Parathyroid adenoma (tissue), 2 donors: Measurements from ENCODE around the gene GLCE.

Experiments used
- H2AFZ ChIP-seq: fragments of 300-600 bp; sonication (generic); one replicate; pipeline ENCODE4 v1.7.0; 2017; ENCODE audit warnings: antibody characterized with exemption, mild to moderate bottlenecking
- H3K27ac ChIP-seq: fragments of 300-600 bp; sonication (generic); one replicate; pipeline ENCODE4 v1.7.0; 2017
- H3K27me3 ChIP-seq: fragments of 300-600 bp; sonication (generic); one replicate; pipeline ENCODE4 v1.7.0; 2017; ENCODE audit warnings: low read length; ENCODE audit not compliant: control insufficient read depth, insufficient read depth
- H3K36me3 ChIP-seq: fragments of 300-600 bp; sonication (generic); one replicate; pipeline ENCODE4 v1.7.0; 2017; ENCODE audit warnings: low read length; ENCODE audit not compliant: control insufficient read depth, insufficient read depth
- H3K4me1 ChIP-seq: fragments of 300-600 bp; sonication (generic); one replicate; pipeline ENCODE4 v1.7.0; 2017; ENCODE audit warnings: control low read depth
- H3K4me2 ChIP-seq: fragments of 300-600 bp; sonication (generic); one replicate; pipeline ENCODE4 v1.7.0; 2017; ENCODE audit warnings: low read length
- H3K4me3 ChIP-seq: fragments of 300-600 bp; sonication (generic); one replicate; pipeline ENCODE4 v1.7.0; 2017; ENCODE audit warnings: low read depth, low read length
- H3K79me2 ChIP-seq: fragments of 300-600 bp; sonication (generic); one replicate; pipeline ENCODE4 v1.7.0; 2017; ENCODE audit warnings: control low read depth
- H3K9ac ChIP-seq: fragments of 300-600 bp; sonication (generic); one replicate; pipeline ENCODE4 v1.7.0; 2017; ENCODE audit warnings: mild to moderate bottlenecking
- H3K9me3 ChIP-seq: fragments of 300-600 bp; sonication (generic); one replicate; pipeline ENCODE4 v1.7.0; 2017; ENCODE audit warnings: low read length; ENCODE audit not compliant: control insufficient read depth
- TF ChIP-seq, protein P1 (sequence below): fragments of 300-600 bp; sonication (generic); IDR thresholded peaks from one replicate; pipeline ENCODE4 v1.7.0; 2017; ENCODE audit warnings: antibody characterized with exemption, mild to moderate bottlenecking
- donor health status: primary hyperparathyroidism.

Gene GLCE

DNA sequence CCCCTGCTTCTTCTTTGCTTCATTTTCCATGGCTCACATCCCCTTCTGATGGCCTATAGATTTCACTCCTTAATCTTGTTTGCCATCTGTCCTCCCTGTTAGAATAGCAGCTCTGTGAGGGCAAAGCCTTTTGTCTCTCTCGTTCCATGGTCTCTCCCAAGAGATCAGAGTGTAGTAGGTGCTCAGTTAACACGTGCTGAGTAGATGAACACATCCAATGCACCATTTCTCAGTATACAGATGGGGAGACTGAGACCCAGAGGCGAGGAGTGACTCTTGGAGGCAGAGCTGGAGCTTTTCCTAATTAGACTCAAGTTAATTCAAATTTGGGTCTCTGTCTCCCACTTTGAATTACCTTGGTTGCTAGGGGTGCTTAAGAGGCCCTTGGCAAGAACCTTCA lies 142.5 kb downstream of the GLCE start:
- H3K4me2 ChIP-seq = no peak overlapping the region
- H3K9me3 ChIP-seq = no peaks in the 10 kb centered on the region
- no peak overlapping the region for H3K4me3 ChIP-seq
- no peaks in the 10 kb centered on the region for H3K36me3 ChIP-seq
- peaks cover 3% of the 10 kb centered on the region for H3K4me1 ChIP-seq
- H3K27me3 ChIP-seq = no peaks in the 10 kb centered on the region
- H2AFZ ChIP-seq = no peak overlapping the region
- no peak overlapping the region for H3K27ac ChIP-seq
- TF ChIP-seq, protein P1, sequence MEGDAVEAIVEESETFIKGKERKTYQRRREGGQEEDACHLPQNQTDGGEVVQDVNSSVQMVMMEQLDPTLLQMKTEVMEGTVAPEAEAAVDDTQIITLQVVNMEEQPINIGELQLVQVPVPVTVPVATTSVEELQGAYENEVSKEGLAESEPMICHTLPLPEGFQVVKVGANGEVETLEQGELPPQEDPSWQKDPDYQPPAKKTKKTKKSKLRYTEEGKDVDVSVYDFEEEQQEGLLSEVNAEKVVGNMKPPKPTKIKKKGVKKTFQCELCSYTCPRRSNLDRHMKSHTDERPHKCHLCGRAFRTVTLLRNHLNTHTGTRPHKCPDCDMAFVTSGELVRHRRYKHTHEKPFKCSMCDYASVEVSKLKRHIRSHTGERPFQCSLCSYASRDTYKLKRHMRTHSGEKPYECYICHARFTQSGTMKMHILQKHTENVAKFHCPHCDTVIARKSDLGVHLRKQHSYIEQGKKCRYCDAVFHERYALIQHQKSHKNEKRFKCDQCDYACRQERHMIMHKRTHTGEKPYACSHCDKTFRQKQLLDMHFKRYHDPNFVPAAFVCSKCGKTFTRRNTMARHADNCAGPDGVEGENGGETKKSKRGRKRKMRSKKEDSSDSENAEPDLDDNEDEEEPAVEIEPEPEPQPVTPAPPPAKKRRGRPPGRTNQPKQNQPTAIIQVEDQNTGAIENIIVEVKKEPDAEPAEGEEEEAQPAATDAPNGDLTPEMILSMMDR = no peak
- H3K79me2 ChIP-seq = peaks cover 16% of the 10 kb centered on the region
- no peak overlapping the region for H3K9ac ChIP-seq

DNA sequence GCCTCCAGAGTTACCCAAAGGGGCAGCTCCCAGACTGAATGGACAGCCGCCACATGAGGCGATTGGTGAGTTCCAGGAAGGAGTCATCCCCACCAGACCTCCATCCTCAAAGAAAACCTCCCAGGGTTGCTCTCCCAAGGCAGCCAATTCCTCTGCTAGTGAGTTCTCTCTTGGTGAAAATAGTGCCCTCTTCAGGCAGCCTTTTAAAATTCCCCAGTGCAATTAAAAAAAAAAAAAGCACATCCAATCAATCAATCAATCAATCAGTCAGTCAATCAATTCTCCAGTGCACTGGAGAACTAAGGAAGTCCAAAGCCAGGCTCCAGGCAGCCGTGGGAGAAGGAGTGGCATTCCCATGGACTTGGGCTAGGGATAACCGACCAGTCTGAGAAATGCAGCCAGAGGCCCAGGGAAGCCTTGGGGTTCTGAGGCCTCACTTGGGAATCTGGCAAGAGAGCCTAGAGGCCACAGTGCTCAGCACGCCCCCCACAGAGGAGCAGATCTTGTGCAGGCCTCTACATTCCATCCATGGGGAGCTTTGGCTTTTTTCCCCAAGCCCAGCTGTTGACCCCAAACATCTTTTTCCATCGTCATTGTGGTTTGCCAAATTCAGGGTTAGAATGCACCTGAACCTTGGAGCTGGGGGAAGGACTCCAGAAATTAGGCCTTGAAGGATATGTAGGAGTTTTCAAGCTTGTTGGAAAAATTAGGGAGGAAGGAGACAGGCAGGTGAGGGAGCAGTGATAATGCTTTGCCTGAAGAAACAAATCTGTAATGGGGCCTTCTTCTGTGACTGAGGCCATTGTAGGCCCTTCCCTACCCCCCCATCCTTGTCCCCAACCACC lies 143.1 kb downstream of the GLCE start:
- Histone ChIP-seq H3K27me3 (no peaks in the 10 kb centered on the region), H3K27ac (peak overlapping the region; percentile 11), H3K4me2 (no peak overlapping the region), H3K4me1 (peaks cover 2% of the 10 kb centered on the region), H3K79me2 (peaks cover 16% of the 10 kb centered on the region), H3K36me3 (no peaks in the 10 kb centered on the region), H3K4me3 (no peak overlapping the region), H3K9me3 (no peaks in the 10 kb centered on the region), H2AFZ (no peak overlapping the region), H3K9ac (no peak overlapping the region)
- TF ChIP-seq, protein P1 = peak; percentile 13

- Histone ChIP-seq H3K9me3 (no peaks in the 10 kb centered on the region), H2AFZ (no peak overlapping the region), H3K4me3 (no peak overlapping the region), H3K79me2 (peaks cover 16% of the 10 kb centered on the region), H3K4me2 (no peak overlapping the region), H3K27me3 (no peaks in the 10 kb centered on the region), H3K27ac (peak overlapping the region; percentile 11), H3K9ac (no peak overlapping the region), H3K36me3 (no peaks in the 10 kb centered on the region), H3K4me1 (peaks cover 2% of the 10 kb centered on the region)
- TF ChIP-seq, protein P1 = no peak
These were observed 143.7 kb downstream of the GLCE start for GRCh38 chr15:69304182-69304545.

DNA sequence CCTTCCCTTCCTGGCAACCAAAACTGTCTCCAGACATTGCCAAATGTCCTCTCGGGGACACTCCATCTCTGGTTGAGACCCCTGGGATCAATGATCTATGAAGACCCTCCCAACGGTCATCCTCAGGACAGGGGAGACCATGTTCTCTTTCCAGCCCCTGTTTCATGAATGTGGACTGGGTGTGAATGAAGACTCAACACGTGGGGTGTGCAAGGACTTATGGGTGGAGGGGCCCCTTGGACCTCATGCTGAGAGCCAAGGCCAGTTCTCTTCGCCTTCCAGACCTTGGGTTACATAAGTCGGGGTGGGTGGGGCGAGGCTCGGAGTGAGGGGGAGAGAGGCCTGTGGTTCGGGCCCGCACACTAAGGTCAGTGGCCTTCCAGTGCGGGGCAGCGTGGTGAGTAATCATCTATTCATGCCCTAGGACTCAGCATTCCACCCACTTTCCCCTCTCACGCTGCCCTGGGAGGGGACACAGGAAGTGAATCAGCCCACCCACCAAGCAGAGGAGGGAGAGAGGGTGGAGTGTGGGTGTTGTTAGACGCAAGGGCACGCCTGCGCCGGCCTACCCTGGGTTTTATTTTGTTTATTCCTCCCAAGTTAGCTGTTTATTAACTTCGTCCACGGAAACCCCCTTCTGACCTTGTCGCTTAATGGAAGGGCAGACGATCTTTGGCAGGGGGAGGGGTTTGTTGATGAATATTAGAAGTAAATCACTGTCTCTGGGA lies 144.9 kb downstream of the GLCE start:
- TF ChIP-seq, protein P1 = no peak
- Histone ChIP-seq H3K9ac (no peak overlapping the region), H2AFZ (no peak overlapping the region), H3K9me3 (no peaks in the 10 kb centered on the region), H3K27me3 (no peaks in the 10 kb centered on the region), H3K4me3 (no peak overlapping the region), H3K4me2 (no peak overlapping the region), H3K79me2 (peaks cover 16% of the 10 kb centered on the region), H3K36me3 (no peaks in the 10 kb centered on the region), H3K4me1 (peaks cover 2% of the 10 kb centered on the region), H3K27ac (no peak overlapping the region)
